Bronchial epithelial cell (primary cell): ENCODE data around the gene PRICKLE2. TPM values are rescaled to one million over a fixed set of nuclear protein-coding genes. Genes with fewer than 3 reads are reported as not detected.

ENCODE experiments used
- DNase-seq: peaks from one replicate; pipeline ENCODE4 v3.0.0-alpha.2; 2010; ENCODE audit warnings: low read depth
- FAIRE-seq: peaks from 2 replicates; lab custom pipeline; 2011; peaks lifted over from hg19 to GRCh38; lab: Jason Lieb, UNC
- H3K27me3 ChIP-seq: 2 replicates; pipeline ENCODE4 v1.5.1; 2011; ENCODE audit warnings: low read length; ENCODE audit not compliant: control insufficient read depth, insufficient read depth
- H3K36me3 ChIP-seq: 2 replicates; pipeline ENCODE4 v1.5.1; 2011; ENCODE audit warnings: low read length; ENCODE audit not compliant: control insufficient read depth, insufficient read depth
- H3K4me3 ChIP-seq: 2 replicates; pipeline ENCODE4 v1.5.1; 2011; ENCODE audit warnings: mild to moderate bottlenecking, low read depth, low read length, control low read depth
- CTCF ChIP-seq: IDR thresholded peaks from 2 replicates; pipeline ENCODE4 v1.5.1; 2011; ENCODE audit warnings: mild to moderate bottlenecking, moderate library complexity, low read length, control low read depth, inconsistent platforms; ENCODE audit not compliant: insufficient read depth, severe bottlenecking
- total RNA-seq: library from RNA; depleted of rRNA; stranded (reverse); fragments of >200 nt; gene quantifications from 2 replicates; pipeline ENCODE4 v1.2.1, GENCODE V29; 2014

PRICKLE2 gene
- total RNA-seq, 1 donor from 2014 or later, result 2.4 TPM

- no peaks in the 10 kb centered on the region for H3K27me3 ChIP-seq
- DNase-seq, result no peak
- H3K36me3 ChIP-seq, result peaks cover 5% of the 10 kb centered on the region
- FAIRE-seq, result no peak
- no peak for TF ChIP-seq CTCF
- H3K4me3 ChIP-seq, result no peak overlapping the region
Measured at GRCh38 chr3:64155328-64155727, 69.9 kb downstream of the PRICKLE2 start.

GRCh38 chr3:64152676-64153466 is 72.4 kb downstream of the PRICKLE2 start:
- FAIRE-seq (no peak), DNase-seq (no peak)
- Histone ChIP-seq H3K36me3 (peaks cover 5% of the 10 kb centered on the region), H3K4me3 (no peak overlapping the region), H3K27me3 (no peaks in the 10 kb centered on the region)
- TF ChIP-seq CTCF, result no peak

- Histone ChIP-seq H3K4me3 (no peak overlapping the region), H3K36me3 (peaks cover 5% of the 10 kb centered on the region), H3K27me3 (no peaks in the 10 kb centered on the region)
- DNase-seq (peak; percentile 87), FAIRE-seq (no peak)
- TF ChIP-seq CTCF, result no peak
Measured at GRCh38 chr3:64152086-64152485, 73.2 kb downstream of the PRICKLE2 start.

GRCh38 chr3:64151342-64151871 is 73.9 kb downstream of the PRICKLE2 start:
- peak; percentile 90 for DNase-seq
- Histone ChIP-seq H3K4me3 (no peak overlapping the region), H3K36me3 (peaks cover 3% of the 10 kb centered on the region), H3K27me3 (no peaks in the 10 kb centered on the region)
- TF ChIP-seq CTCF, result no peak
- FAIRE-seq, result no peak

- Histone ChIP-seq H3K27me3 (no peaks in the 10 kb centered on the region), H3K36me3 (peaks cover 3% of the 10 kb centered on the region), H3K4me3 (no peak overlapping the region)
- no peak for TF ChIP-seq CTCF
- peak; percentile 50 for FAIRE-seq
- DNase-seq, result peak; percentile 87
Measured at GRCh38 chr3:64150623-64151207, 74.6 kb downstream of the PRICKLE2 start.
